ENCODE measurements around the gene ATRNL1.

ATRNL1 gene

DNA sequence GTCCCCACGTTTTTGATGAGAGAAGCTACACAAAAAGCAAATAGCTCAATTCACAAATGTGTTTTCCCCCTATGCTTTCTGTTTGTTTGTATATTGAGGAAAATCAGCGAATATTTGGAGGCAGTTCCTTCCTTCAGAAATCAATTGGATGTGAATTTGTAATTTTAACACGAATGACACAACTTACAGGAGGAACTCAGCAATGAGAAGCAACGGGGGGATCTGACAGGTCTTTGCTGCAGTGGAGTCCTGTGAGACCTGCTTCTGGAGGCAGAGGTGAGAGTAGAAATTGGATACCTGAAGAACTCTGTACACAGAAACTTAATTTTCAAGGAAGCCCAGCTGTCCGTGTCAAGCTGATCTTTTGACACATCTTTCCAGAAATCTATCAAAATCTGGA is 809.4 kb downstream of the ATRNL1 start:
- DNase-seq (ENCODE audit: low spot score) = no peak

DNA sequence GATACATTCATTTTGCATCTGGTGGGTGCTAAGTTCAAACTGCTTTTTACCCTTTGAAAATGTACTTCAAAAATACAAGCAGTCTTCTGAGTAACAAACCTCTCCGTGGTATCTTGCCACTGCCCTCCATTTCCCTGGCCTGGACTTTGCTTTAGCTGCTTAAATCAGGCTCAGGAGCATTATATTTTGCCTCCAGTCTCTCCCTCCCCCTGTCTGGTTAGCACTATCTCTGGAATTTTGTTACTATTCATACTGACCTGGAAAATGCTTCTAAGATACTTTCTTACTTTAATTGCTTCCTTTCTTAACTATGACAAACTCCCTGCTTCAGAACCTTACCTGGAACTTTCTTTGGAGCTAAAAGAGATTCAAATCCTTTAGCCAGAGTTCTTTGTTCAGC is 810.0 kb downstream of the ATRNL1 start:
- peak; percentile 17 for DNase-seq (ENCODE audit: low spot score)

DNA sequence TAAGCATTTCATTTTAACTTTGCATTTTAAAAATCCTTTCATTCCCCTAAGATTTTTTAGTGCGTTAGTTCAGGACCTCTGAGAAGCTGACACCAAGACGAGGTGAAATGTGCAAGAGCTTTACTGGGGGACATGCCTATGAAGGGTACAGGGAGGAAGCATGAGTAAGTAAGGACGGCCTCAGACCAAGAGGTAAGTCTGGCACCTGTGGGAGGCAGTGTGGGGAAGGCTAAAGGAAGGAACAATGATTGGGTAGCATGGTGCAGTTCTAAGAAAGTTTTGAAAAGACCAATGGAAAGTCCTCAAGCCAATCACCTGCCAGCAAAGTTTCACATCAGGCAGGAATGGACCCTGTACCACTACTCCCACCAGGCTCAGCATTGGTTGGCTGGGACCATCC is 810.7 kb downstream of the ATRNL1 start:
- DNase-seq (ENCODE audit: low spot score) = no peak

DNA sequence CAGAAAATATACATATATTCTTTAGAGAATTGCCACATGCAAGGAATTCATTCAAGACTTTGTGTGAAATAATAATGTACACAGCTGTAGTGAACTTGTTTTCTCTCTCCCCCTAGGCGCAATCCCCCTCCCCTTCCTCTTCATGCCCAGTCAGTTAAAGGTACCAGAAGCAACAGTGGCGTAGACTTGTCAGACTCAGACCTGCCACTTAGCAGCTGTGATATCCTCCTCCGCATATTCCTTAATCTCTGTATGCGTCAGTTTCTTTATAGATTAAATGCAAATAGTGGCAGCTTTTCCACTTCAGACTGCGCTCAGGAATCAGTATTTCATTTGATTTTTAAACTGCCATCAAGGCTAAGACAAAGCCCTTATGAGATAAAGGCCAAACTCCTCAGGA is 815.9 kb downstream of the ATRNL1 start:
- no peak for DNase-seq (ENCODE audit: low spot score)

DNA sequence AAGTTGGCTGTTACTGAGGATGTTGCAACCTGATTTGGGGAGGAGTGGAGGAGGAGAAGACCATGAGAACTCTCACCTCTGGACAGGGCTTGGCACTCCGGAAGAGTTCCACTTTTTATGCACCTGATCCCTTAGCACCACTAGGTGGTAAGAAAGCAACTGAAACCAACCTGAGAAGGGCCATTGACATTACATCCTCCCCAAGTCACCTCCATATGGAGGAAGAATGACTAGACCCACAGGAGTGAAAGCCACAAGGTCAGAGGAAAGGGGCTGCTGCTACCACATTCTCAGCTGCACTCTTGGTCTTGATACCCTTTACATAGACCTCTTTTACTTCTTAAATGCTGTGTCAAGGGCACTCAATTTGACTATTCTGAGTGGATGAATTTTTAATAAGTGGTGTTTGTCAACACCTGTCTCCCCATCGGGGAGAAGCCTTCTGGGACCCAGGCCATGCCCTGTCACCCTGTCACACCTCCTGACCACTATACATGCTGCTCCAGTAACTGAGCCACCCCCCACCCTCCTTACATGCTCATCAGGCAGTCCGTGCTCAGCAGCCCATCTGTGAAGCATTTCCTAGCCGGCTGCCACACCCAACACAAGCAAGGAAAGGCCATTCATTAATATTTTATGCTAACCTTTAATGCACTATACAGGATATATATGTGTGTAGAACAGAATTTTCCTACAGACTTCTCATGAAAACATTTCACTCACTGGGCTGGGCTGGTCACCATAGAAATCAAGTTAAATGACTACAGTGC is 817.0 kb downstream of the ATRNL1 start:
- no peak for DNase-seq (ENCODE audit: low spot score)

DNA sequence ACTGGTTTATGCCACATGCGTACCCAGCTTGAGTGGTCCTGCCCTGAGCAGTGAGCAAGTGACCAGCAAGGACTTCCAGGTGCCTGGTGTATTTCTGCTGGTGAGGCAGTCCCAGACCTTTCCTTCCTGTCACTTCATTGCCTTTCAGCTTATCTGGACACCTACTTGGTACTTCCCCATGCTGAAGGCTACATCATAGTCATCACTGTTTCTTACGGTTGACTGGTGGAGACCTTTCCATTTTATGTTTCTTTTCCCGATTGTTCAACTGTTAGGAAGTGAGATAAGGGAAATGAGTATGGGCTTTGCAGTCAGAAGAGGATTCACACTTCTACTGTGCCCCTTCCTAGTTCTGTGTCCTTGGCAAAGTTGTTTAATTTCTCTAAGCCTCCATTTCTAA is 821.3 kb downstream of the ATRNL1 start:
- no peak for DNase-seq (ENCODE audit: low spot score)

DNA sequence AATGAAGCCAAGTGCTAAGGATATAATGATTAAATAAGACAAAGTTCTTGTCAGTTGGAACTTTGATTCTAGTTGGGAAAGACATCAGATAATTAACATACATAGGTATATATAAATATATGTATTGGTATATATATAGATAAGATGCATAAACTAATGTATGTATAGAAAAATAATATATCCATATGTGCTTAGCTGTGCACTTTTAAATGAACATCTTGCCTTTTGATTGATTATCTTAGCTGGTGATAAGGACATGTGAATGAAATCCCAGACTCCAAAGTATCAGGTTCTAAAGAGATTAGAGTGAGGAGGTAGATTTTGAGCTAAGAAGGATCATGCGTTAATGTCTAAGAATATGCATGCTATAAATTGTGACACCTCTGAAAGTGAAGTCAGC is 822.3 kb downstream of the ATRNL1 start:
- no peak for DNase-seq (ENCODE audit: low spot score)

DNA sequence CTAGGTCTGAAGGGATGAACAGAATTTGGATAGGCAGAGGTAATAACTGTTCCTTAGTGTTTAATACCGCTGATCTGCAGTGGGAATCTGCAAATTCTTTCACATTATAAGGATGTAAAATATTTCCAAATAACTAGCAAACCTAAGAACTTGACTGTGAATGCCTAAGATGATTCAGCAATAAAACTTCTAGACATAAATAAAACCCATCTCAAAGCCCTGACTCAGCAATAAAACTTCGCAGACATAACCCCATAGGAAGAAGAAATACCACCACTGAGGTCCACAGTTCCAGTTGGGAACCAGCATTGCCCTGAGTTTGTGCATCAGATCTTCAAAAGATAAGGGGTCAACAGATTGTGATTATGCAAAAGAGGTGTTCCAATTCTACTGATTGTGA is 825.6 kb downstream of the ATRNL1 start:
- DNase-seq (ENCODE audit: low spot score) = no peak

DNA sequence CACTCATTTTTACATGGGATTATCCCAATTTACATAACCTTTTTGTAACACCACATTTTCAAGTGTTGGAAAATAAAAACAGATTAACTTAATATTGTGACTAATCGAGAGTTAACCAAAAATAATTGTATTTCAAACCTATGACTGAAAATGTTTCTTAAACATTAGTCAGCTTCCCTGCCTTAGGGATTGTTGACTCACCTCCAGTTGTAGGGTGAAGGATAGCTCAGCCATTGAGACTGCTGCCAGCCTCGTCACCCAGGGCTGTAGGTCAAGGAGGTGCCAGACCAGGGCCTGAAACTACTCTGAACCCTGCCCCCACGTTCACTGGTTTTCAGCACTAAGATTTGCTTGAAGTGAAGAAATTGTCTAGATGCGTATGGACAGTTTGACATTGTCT is 828.6 kb downstream of the ATRNL1 start:
- no peak for DNase-seq (ENCODE audit: low spot score)

DNA sequence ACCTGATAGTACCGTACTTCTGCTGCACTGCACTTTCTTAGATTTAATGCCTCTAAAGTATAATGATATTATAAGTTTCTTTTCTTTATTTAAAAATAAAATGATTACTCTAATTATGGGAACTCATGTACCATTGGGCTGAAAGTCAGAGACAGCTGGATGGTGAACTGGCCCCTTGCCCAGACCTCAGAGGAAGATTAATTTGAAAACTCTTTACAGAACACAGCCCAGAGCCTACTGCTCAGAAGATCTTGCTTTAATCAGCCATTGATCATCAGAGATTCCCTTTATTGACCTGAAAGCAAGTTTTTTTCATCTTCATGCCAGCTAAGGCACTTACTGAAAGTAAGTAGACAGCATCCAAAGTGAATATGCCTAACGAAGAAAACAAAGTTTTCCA is 838.1 kb downstream of the ATRNL1 start:
- no peak for DNase-seq (ENCODE audit: low spot score)

DNA sequence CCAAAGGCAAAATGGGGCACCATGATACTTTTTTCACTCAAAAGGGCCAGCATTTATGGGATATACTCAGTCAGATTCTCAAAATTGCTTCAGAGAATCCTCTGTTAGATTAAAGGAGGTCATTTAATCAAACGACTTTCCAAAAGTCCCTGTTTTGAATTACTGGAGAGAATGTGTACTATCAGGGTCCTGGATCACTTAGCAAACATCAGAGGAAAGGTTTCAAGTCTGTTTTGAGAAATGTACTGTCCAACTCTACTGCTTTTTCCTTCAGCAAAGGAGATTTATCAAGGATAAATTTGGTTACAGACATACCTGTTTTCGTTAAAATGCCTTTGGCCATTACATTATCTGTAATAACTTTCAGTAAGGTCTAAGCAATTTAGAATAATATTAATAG is 838.9 kb downstream of the ATRNL1 start:
- DNase-seq (ENCODE audit: low spot score) = no peak

DNA sequence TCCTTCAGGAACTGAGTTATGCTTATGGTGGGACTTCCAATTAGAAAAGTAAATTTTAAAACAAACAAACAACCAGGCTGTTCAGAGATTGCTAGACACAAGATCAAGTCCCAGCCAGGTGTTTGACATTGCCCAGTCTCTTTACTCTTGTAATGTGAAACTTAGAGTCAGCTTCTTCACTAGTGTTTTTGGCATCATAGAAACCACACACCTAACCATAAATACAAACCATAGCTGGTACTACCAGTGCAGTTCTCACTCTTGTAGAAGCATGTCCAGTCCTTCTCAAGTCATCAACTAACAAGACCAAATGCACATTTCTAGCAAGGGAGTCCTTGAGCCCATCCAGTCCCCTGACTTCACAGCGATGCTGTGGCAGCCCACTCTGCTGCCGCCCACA is 839.9 kb downstream of the ATRNL1 start:
- no peak for DNase-seq (ENCODE audit: low spot score)

DNA sequence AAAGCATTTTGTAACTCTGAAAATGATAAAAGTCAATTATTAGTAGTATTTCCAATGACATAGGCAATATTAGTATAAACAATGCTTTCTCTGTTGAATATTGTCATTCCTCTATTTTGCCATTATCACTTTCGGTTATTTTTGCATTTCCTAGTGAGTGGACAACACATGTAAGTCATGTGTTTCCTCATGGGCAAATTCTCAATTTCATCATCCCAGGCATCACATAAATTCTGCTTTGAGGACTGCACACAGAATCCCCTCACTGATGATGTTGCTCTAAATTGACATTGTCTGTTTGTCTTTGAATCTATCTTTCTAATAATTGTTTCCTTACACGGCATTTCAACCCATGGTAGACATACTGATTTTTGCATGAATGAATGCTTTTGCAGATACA is 842.6 kb downstream of the ATRNL1 start:
- DNase-seq (ENCODE audit: low spot score) = no peak

DNA sequence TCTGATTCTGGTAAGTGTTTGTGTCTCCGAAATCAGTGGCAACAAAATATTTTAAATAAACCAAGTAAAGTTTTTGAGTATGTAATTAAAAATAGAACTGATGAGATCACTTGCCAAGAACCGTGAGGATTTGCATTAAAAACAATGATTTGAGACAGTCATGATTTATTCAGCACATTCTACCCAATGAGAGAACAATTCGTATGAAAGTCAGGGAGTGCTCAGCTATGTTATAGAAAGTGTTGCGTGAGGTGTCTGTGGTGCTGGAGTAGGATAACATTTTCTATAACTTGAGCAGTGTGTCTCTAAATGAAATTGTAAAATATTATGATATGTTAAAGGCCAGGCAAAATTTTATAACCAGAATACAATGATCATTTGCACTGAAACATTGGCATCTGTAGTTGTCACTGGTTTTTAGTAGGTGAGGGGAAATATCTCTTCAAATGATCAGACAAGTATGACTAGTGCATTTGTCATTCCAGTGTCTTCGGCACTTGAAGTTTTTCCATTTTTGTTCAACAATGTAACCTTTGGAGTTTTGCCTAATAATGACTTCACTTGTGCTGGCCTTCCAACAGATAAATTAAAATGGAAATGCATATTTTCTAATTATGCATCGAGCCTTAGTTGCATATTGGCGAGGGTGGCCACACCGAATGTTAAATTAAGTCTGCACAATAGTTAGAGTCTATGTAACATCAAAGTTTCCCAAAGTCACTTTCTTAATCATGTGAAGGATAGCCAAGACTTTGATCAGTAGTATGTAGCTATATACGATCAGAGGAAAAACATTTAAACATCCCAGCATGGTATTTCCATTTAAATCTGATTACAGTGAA is 844.0 kb downstream of the ATRNL1 start:
- peak; percentile 57 for DNase-seq (ENCODE audit: low spot score)

DNA sequence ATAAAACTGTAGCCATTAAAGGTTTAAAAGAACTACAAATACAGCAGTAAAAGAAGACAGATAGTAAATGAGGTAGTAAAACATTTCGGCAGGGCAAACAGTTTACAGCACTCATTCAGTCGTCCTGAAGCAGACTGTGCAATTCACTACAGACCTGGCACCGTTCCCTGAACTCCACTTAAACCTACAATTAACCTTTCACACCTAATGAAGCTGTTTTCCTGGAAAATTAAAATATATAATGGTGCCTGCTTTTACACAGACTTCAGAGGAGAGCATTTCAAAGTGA is 844.5 kb downstream of the ATRNL1 start:
- DNase-seq (ENCODE audit: low spot score) = no peak

DNA sequence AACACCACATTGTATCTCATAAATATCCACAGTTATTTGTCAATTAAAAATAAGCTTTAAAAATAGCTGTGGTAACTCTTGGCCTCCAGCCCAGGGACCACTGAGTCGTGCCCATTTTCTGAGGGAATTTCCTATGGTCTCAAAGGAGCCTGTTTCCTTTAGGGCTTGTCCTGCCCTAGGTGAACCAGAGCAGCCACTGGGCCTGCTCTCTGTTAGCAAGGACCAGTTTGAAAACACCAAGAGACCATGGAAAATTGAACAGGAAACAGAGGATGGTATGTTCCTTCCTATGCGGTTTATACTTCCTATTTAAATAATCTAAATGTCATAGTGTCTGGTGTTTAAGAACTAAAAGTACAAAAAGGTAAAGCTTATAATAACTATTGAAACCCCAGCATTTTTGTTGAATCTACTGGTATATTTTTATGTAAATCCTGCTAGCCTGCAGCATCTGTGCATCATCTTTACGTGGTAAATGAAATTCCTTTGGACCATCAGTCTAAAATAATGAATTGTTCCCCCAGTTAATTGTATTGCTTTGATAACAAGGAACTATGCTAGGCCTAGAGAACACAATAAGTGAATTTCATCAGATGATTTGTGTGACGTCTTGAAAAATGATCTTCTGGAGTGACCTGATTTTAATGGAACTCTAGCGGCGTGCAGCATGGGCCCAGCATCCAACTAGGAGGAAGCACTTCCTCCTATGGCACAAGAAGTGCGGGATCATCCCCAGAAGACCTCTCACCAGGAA is 846.1 kb downstream of the ATRNL1 start:
- DNase-seq (ENCODE audit: low spot score) = no peak

DNA sequence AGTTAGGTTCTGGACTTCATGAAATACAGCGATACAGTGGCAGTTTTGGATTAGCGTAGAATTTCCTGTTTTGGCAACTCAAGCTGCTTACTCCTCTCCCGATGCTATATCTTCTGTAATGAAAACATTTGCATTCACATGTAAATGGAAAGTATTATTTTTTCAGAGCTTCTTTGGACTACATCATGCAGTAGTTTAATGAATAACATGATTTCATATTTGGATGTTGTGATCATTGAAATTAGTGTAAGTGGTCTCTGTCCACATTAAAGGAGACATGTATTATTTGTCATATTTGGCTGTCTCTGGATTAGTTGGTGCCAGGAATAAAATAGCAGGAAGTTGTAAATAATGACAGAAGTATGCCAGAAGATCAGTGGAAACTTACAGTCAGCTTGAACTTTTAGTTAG is 848.2 kb downstream of the ATRNL1 start:
- no peak for DNase-seq (ENCODE audit: low spot score)

DNA sequence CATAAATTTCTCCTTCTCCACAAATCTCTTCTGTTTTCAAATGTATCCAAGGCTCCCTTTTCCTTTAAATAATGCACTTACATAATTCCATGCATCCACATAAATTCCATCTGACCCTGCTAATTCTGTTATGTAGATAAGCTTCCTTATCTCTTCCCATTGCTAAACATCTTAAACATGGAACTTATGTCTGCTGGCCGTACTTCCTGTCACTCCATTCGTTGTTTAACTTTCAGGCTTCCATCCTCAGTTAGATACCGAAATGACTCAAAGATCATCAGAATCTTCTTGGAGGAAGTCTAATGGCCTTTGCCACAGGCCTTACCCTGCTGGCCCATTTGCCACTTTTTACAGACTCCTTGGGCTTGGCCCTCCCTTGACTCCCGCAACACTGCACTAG is 848.9 kb downstream of the ATRNL1 start:
- no peak for DNase-seq (ENCODE audit: low spot score)

DNA sequence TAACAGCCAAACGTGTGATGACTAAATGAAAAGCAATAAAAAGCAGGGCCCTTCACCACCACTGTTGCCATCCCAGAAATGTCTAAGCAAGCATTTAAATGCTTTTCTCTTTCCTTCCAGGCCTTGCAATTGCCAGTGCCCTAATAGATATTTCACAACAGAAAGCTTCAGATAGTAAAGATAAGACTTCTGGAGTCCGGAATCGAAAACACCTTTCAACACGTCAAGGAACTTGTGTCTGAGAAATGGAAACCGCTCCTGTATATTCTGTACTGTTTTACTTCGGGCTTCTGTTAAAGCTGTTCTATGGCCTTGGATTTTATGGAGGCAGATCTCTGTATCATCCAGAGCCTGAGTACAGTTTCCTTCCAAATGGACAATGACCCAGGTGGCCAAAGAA is 851.4 kb downstream of the ATRNL1 start:
- DNase-seq (ENCODE audit: low spot score) = no peak

DNA sequence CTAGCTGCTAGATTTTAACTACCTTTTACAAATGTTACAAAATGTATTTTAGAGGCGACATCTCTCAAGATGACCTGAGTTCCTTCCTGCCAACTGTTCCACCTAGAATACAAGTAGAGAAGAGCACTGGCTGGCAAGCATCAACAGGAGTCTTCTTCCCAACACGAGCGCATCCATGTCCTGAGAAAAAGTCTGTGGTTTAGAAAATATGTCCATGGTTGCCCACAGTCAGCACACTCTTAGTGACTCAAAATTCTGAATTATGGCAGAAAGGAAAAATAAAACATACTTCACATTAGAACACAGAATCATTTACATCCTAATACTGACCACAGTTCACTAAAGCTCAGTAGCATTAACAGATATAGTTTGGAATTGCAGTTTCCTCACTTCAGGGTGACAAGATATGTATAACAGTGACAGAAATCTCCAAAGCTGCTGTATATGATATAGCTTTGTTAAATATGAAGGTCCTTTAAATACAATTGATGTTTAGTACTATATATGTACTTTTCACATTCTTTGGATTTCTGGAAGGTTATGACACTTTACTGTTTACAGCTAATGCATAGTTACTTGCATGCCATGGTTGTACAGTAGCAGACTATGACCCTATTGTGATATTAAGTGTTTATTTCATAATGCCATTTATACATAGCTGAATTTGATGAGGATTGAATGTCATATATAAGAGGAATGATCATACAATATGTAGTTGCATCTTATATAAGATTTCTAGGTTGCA is 852.7 kb downstream of the ATRNL1 start:
- peak; percentile 25 for DNase-seq (ENCODE audit: low spot score)

DNA sequence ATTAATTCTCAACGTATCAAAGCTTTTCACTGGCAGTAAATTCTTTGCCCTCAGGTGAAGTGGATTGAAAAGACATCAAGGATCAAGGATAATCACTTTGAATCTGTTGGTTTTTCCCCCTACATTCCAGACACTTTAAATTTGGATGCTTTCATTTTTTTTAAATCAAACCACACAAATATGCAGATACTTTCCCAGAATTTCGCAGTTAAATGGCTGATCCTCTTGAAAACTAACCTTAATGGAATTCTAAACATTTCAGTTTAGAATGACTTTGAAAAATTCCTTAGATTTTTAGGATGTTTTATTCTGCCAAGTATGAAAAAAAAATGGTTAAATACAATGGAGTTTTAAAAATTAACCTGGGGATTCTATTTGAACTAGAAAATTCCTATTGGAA is 853.9 kb downstream of the ATRNL1 start:
- DNase-seq (ENCODE audit: low spot score) = peak; percentile 51

DNA sequence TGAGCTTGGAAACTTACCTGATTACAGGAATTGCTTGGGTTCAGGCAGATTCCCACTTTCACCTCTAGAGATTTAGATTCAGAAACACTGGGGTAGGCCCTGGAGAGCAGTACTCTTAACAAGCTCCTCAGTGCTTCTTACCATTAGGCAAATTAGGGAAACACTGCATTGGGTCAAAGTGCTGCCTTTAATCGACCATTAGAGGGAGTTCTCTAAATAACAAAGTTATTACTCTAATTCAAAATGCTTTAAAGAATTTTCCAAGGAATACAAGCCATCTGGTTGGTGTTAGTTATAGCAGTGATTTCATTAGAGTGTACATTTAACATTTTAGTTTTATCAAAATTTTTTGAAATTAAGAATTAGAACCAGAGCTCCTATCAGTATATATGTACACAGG is 855.3 kb downstream of the ATRNL1 start:
- peak; percentile 46 for DNase-seq (ENCODE audit: low spot score)
